GOT3 (cell line): ENCODE results near the gene SLC2A2.

Experiments
- DNase-seq: peaks from one replicate; lab custom pipeline; 2025; ENCODE audit warnings: mixed read lengths; lab: John Stamatoyannopoulos, UW

Gene SLC2A2

GRCh38 chr3:171028779-171029232 is 2.3 kb upstream of the SLC2A2 start:
- DNase-seq: peak; percentile 62

- peak; percentile 62 for DNase-seq
Observed at GRCh38 chr3:171028025-171028778, 1.7 kb upstream of the SLC2A2 start.

GRCh38 chr3:171023566-171023965 is 3.0 kb downstream of the SLC2A2 start:
- no peak for DNase-seq

GRCh38 chr3:171021377-171021776 is 5.1 kb downstream of the SLC2A2 start:
- DNase-seq: no peak

GRCh38 chr3:171018156-171018935 is 8.2 kb downstream of the SLC2A2 start:
- DNase-seq: no peak

- no peak for DNase-seq
Observed at GRCh38 chr3:171013822-171014748, 12.4 kb downstream of the SLC2A2 start.

GRCh38 chr3:171011873-171012336 is 14.6 kb downstream of the SLC2A2 start:
- DNase-seq: no peak

GRCh38 chr3:171011109-171011872 is 15.2 kb downstream of the SLC2A2 start:
- no peak for DNase-seq

- no peak for DNase-seq
Observed at GRCh38 chr3:171007316-171007715, 19.2 kb downstream of the SLC2A2 start.

- DNase-seq: no peak
Observed at GRCh38 chr3:171005648-171006047, 20.9 kb downstream of the SLC2A2 start.

- DNase-seq: no peak
Observed at GRCh38 chr3:171001957-171002694, 24.4 kb downstream of the SLC2A2 start.

- no peak for DNase-seq
Observed at GRCh38 chr3:171001250-171001893, 25.1 kb downstream of the SLC2A2 start.

GRCh38 chr3:171000281-171000680 is 26.2 kb downstream of the SLC2A2 start:
- no peak for DNase-seq

- no peak for DNase-seq
Observed at GRCh38 chr3:170999737-171000242, 26.7 kb downstream of the SLC2A2 start.

GRCh38 chr3:170997961-170998913 is 28.3 kb downstream of the SLC2A2 start:
- no peak for DNase-seq

GRCh38 chr3:170992854-170993253 is 33.7 kb downstream of the SLC2A2 start:
- no peak for DNase-seq

GRCh38 chr3:170991664-170992063 is 34.9 kb downstream of the SLC2A2 start:
- DNase-seq: no peak

GRCh38 chr3:170989100-170989648 is 37.3 kb downstream of the SLC2A2 start:
- no peak for DNase-seq
